Tibial nerve (tissue), 4 donors: ENCODE data around the gene STX11.
A peak's percentile ranks its signal among the peaks of the same experiment; 100 is the strongest.

Experiments used
- EP300 ChIP-seq, 2 donors: sonication (generic); formaldehyde crosslinking; IDR thresholded peaks; one replicate each; pipeline ENCODE4 v1.6.1; 2017; ENCODE audit warnings: antibody characterized with exemption in 2 of 2, mild to moderate bottlenecking in 1 of 2
- TF ChIP-seq, protein P1 (sequence below), 5 experiments: fragments of 200-600 bp in 3 of 5; fragments of 450-650 bp in 2 of 5; sonication (generic) in 3 of 5; IDR thresholded peaks; one replicate each; pipeline ENCODE4 v1.5.1; 2016 to 2019; ENCODE audit warnings: antibody characterized with exemption in 5 of 5, mild to moderate bottlenecking in 3 of 5, moderate library complexity in 2 of 5

DNA sequence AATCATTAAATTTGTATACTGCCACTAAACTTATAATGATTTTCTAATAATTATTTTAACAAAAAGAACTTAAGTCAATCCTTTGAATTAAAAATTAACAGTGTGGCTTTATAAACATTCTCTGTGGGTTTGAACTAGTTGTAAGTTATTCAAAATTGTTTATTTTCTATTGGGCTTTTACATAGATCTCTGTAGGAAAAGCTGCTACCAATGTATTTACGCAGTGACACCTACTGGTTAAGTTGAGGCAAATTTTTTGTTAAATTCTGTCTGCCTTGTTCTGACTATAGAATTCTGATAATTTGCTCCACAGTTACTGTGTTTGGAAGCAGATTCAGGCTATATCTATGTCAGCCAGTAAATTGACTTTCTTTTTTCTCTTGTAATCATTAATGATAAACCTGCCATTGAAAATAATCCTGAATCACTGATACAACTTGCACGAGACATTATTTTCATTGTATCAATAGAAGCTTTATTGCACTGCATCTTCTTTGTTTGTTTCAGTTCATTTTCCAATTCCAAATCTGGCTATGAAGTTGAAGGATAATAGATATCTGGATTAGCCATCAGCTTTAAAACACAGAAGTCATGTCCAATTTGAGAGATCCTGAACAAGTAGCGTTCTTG is 68.9 kb downstream of the STX11 start:
- TF ChIP-seq EP300 (IDR thresholded peaks at IDR 0.05) = no peak
- TF ChIP-seq, protein P1, sequence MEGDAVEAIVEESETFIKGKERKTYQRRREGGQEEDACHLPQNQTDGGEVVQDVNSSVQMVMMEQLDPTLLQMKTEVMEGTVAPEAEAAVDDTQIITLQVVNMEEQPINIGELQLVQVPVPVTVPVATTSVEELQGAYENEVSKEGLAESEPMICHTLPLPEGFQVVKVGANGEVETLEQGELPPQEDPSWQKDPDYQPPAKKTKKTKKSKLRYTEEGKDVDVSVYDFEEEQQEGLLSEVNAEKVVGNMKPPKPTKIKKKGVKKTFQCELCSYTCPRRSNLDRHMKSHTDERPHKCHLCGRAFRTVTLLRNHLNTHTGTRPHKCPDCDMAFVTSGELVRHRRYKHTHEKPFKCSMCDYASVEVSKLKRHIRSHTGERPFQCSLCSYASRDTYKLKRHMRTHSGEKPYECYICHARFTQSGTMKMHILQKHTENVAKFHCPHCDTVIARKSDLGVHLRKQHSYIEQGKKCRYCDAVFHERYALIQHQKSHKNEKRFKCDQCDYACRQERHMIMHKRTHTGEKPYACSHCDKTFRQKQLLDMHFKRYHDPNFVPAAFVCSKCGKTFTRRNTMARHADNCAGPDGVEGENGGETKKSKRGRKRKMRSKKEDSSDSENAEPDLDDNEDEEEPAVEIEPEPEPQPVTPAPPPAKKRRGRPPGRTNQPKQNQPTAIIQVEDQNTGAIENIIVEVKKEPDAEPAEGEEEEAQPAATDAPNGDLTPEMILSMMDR (IDR thresholded peaks at IDR 0.05) = peak; percentile 35 to 66 (median 54)
